Non-pigmented ciliary epithelial cell (primary cell): ENCODE data around the gene RPS5.
A peak's percentile ranks its signal among the peaks of the same experiment; 100 is the strongest.
"Not testable (repeated sequence)": the region's sequence is repeated elsewhere in the genome, so short reads cannot be mapped to it uniquely, and the experiment has no call there.

Source experiments
- DNase-seq: peaks from one replicate; pipeline ENCODE4 v3.0.0-alpha.2; 2010; ENCODE audit warnings: low read depth

Gene RPS5

DNA sequence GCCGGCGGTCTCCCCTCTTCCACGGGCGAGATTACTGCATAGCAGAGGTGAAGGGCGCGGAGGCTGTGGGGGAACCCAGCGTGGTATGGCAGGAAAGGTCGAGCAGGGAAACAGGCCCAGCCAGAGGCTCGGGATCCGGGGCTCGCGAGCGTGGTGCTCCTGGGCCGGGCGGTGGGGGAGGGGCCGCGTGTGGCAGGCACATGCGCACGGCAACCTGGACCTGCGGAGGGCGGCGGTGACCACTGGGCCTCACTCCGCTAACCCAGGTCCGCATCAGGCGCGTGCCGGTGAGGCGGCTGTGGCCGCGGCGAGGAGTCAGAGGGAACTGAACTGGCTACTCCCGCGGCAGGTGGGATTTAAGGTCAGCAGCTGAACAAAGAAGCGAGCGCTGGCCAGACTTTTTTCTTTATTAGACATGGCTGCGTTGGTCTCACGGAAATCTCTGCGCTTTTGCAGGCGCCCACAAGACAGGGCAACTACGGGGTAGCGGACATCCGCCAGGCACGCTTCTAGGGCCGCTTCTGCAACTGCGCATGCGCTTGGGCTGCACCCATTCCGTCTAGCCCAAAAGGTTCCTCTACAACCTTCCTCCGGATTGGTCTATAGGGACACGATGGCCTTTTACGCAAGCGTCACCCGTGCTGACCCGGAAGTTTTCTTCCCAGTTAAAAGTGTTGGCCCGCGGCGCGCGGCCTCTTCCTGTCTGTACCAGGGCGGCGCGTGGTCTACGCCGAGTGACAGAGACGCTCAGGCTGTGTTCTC, at the start of gene RPS5:
TSS of gene RPS5 (plus strand) at position 694 of the 762 bp plus-strand sequence. CDS start 869 bp downstream, outside the sequence.
- DNase-seq, result peak; percentile 93

DNA sequence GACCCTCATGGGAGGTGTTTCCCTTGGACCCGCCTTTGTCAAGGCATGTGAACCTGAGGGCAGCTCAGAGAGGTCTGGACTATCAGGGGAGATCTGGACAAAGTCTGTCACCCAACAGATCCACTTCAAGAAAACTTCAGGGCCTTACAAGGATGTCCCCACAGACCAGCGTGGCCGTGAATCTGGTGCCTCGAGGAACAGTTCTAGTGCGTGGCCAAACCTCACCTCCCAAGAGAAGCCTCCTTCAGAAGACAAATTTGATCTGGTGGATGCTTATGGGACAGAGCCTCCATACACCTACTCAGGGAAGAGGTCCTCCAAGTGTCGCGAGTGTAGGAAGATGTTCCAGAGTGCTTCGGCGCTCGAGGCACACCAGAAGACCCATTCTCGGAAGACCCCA, 48.7 kb upstream of the RPS5 start:
- DNase-seq, result no peak

GRCh38 chr19:58338825-58339558, 48.1 kb upstream of the RPS5 start:
- DNase-seq, result no peak

- DNase-seq, result no peak
Measured at GRCh38 chr19:58345558-58345957, 41.5 kb upstream of the RPS5 start.

GRCh38 chr19:58346961-58347929, 39.8 kb upstream of the RPS5 start:
- DNase-seq, result no peak

DNA sequence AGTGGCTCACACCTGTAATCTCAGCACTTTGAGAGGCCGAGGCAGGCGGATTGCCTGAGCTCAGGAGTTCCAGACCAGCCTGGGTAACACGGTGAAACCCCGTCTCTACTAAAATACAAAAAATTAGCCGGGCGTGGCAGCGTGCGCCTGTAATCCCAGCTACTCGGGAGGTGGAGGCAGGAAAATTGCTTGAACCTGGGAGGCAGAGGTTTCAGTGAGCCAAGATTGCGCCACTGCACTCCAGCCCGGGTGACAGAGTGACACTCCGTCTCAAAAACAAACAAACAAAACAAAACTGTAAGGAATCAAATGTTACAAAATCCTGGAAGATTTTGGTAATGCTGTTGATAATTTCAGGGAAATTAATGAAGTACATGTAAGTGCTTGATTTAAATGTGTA, 39.0 kb upstream of the RPS5 start:
- DNase-seq, result not testable (repeated sequence)

GRCh38 chr19:58349590-58349989, 37.5 kb upstream of the RPS5 start:
- DNase-seq, result no peak

DNA sequence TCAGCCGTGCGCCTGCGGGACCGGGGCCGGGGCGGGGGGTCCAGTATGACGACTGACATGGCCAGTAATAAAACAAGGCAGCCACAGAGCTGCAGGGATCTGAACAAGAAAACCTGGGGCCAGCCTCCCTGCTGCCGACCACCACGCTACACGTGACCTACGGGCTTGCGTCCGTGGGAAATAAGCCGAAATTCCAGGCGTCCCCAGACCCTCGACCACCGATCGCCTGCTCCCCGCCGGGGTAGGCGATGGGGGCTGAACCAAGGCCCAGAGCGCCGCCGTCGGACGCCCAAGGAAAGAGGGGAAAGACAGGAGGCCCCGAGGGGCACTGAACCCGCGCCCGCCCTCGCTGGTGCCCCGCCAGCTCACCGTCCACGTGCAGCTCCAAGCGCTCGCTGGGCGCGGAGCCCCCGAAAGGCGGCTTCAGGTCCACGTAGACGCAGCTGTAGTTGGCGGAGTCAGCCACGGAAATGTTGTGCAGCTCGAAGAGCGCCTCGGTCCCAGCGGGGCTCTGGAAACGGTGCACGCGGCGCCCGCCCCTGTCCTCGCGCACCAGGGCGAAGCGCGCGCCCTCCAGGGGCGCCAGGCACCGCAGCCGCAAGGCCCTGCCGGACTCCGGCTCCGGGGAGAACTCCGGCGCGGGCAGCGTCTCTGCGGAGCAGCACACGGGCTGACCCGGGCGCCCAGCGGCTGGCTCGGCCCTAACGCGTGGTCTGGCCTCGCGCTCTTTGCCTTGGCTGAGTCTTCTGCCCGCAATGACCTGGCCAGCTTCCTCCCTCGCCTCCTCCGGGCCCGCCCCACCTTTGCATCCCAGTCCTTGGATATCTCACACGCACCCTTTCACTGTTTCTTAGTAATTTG, 36.8 kb upstream of the RPS5 start:
- no peak for DNase-seq

GRCh38 chr19:58350871-58351557, 36.1 kb upstream of the RPS5 start:
- DNase-seq, result no peak

DNA sequence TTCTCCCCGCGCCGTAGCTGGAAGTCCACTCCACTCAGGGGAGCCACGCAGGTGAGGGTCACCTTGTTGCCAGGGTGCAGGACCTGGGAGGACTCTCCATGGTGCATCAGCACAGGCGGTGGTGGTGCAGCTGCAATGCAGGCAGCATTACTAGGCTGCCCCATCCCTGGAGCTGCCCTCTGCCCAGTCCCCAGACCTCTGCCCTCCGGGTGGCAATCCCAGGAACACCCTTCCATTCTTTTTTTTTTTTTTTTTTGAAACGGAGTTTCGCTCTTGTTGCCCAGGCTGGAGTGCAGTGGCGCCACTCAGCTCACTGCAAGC, 35.6 kb upstream of the RPS5 start:
- DNase-seq, result no peak

- no peak for DNase-seq
Measured at GRCh38 chr19:58351990-58352755, 34.9 kb upstream of the RPS5 start.

GRCh38 chr19:58352760-58353671, 34.1 kb upstream of the RPS5 start, which contains the start of gene A1BG:
Gene A1BG (minus strand): TSS chr19:58353492. CDS start chr19:58353437, 55 bp downstream.
- DNase-seq, result no peak

DNA sequence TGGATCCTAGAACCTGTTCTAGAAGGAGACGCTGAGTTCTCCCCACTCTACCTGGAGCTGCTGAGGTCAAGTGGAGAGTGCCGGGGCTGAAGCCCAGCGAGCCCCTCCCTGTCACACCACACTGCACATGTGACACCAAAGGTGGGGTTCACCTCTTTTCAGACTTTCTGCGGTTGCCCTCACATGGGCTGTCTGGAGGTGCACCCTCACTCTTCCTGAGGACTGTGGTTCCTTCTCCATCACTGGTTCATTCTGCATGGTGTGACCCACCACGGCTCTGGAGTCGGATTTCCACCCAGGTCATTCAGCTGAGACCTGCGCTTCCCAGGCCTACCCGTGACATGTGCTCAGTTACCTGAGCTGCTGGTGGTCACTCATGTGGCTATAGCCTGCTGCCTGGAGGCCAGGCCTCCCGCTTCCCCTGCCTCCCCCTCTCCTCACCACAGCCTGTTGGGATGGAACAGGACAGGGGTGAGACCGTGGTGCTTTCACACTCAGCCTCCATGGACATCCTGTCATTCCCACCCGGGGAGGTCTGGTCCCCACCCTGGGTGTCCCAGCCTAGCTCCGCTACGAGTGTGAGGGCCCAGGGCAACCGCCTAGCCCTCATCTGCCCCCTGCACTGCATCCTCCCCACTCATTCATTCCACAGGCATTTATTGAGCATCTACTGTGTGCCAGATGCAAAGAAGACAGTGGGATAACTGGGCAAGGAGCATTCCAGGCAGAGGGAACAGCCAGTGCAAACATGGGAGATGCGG, 33.2 kb upstream of the RPS5 start:
- no peak for DNase-seq

DNA sequence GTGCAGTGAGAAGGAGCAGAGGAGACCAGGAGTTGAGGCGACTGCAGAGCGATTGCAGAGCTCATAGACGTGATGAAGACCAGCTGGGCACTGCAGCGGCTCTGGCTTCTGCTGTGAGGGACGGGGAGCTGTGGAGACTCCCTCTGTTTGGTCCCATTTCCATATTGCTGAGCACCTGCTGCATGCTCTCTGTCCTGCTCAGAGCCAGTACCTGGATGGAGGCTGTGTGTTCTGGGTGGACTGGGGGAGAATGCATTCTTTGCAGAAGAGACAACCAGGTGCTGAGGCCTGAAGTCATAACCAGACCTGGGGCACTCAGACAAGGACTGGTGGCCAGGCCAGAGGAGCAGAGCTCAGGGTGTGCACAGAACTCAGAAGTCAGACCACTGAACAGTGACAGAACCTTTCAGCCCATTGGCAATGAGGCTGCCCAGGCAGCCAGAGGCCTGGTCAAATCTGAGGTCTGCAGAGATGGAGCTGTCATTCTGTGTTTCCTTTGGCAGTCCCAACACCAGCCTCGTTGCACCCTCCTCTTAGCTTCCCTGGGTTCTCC, 32.5 kb upstream of the RPS5 start:
- DNase-seq, result no peak

- no peak for DNase-seq
Measured at GRCh38 chr19:58355215-58355796, 31.8 kb upstream of the RPS5 start.

- DNase-seq, result no peak
Measured at GRCh38 chr19:58355908-58356765, 30.9 kb upstream of the RPS5 start.
